Activated T-cell treated with anti-CD3 and anti-CD28 coated beads for 24 hours (primary cell): ENCODE results near the gene OLFM1.
"Not testable (repeated sequence)": the region's sequence is repeated elsewhere in the genome, so short reads cannot be mapped to it uniquely, and the experiment has no call there.

Source experiments
- DNase-seq: peaks from one replicate; pipeline ENCODE4 v3.0.0-alpha.2; 2020; ENCODE audit warnings: low read depth

The OLFM1 gene

DNA sequence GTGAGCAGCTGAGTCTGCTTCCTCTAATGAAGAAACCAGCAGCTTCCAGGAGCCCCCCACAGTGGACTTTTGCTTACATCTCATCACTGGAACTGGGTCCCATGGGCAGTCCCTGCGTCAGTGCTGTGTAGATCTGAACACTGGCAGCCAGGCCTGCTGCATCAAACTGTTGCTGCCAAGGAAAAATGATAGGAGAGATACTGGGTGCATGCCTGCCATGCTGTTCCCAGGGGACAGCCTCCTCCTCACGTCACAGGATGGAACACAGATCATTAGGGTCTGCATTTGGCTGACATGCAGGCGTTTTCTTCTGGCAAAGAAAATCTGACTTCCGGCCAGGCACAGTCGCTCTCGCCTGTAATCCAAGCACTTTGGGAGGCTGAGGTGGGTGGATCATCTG, 67.9 kb downstream of the OLFM1 start:
- DNase-seq, result no peak

DNA sequence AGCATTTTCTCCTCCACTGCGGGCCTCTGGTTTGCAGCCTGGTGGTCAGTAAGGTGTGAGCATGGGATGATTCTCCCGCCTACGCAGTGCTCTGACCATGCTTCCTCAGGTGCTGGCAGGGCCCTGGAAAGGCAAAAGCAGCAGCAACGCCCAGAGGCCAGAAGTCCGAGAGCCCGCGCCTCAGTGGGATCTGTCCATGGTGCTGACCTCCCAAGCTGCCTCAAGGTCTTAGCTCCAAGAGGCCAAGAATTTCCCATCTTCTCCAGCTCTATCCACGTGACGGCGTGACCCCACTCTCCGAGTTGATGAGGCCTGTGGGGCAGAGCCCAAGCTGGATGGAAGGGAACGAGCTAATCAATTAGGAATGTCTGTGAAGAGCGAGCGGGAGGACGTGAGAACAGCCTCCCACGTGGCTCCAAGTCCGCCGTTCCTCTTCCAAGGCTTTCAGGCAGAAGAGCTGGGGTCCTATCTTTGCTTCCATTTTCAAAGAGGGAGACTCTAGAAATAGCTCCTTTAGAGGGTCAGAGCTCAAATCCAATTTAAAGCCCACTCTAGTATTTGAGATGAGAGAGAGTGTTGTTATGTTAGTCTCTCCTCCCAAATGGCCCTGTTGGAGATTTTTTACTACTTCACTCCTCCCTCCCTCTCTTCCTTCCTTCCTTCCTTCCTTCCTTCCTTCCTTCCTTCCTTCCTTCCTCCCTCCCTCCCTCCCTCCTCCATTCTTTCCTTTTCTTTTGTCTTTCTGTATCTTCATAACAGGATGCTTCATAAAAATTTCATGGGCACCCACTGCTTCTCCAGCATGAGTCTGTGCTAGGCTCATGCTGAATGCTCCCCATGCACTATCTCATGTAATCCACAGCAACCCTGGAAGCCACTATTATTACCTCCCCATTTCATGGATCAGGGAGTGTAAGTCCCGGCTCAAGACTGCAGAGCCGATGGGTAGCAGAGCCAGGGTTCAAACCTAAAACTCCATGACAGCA, 69.3 kb downstream of the OLFM1 start:
- DNase-seq, result no peak

- DNase-seq, result no peak
Observed at GRCh38 chr9:135157856-135158563, 70.5 kb downstream of the OLFM1 start.

GRCh38 chr9:135158564-135158937, 71.1 kb downstream of the OLFM1 start:
- no peak for DNase-seq

DNA sequence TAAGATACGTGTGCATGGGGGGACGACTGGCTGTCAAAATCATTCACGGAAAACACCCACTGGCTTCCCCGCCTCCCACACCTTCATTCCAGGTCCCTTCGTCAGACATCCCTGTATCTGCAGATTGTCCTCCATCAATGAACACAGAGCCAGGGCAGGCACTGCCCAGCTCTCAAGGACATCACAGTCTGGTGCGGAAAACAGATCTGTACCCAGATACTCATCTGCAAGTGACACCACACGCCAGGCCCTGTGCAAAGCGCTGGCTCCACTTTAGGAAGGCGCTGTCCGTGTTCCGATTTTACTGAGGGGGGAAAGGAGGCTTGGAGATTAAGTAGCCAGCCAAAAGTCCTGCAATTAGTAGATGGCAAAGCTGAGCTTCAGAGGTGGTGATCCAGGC, 72.3 kb downstream of the OLFM1 start:
- DNase-seq, result no peak

GRCh38 chr9:135160862-135161261, 73.4 kb downstream of the OLFM1 start:
- DNase-seq, result no peak

DNA sequence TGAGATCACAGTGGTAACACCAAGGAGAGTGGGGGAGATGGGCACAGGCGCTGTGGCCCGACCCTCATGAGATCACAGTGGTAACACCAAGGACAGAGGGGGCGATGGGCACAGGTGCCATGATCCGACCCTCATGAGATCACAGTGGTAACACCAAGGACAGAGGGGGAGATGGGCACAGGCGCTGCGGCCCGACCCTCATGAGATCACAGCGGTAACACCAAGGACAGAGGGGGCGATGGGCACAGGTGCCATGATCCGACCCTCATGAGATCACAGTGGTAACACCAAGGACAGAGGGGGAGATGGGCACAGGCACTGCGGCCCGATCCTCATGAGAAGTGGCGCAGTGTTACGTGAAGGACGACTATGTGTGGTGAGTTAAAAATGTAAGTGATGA, 75.1 kb downstream of the OLFM1 start:
- DNase-seq, result not testable (repeated sequence)

GRCh38 chr9:135163023-135163780, 75.7 kb downstream of the OLFM1 start:
- DNase-seq, result no peak

GRCh38 chr9:135164036-135164435, 76.6 kb downstream of the OLFM1 start:
- DNase-seq, result no peak

GRCh38 chr9:135165003-135165711, 77.7 kb downstream of the OLFM1 start:
- DNase-seq, result no peak

DNA sequence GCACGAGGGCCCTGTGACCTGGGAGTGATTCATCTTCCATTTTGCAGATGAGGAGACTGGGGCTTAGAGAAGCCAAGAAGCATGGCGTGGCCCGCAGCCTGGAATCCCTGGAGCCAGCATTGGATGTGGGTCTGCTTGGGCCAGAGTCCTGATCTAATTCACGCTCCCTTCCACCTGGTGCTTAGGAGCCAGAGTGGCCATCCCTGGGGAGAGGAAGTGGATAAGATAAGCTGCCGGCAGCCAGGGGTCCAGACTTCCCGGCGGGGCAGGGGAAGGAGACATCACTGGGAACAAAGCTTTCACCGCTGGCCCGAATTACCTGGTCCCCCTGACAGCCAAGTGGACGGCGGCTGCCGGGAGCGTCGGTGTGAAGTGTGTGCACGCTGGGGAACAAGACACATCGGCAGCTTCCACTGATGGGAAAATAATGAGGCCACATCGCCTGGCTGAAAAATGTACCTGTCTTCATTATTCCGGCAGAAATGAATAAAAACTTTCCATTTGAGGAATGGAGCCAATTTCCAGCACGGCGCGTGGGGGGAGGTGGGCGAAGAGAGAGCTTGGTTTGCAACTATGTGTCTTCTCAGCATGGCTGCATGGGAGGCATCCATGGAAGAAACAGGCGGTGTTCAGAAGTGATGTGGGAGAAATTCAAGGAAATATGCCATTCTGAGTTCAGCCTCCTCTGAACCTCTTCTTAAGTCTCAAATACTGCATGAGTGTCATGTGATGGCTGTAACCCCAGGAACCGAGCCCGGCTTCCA, 78.5 kb downstream of the OLFM1 start:
- DNase-seq, result no peak

DNA sequence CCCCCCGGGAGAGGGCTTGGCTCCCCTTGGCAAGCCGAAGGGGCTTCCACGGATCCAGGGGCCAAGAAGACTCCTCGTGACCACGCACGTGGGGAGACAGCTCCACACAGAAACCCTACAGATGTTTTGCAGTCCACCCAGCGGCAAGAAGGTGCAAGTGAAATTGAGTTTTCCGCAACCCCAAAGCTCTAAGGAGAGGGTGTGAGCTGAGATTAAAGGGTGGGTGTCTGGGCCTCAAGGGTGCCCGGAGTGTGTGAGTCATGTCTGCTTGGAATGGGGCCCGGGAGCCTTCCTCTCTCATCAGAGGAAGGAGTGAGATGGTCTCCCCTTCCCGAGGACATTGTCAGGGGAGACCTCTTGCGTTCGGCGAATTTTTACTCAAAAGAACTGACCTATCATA, 79.1 kb downstream of the OLFM1 start:
- no peak for DNase-seq

- no peak for DNase-seq
Observed at GRCh38 chr9:135167356-135167755, 79.9 kb downstream of the OLFM1 start.

GRCh38 chr9:135167849-135168655, 80.6 kb downstream of the OLFM1 start:
- no peak for DNase-seq

DNA sequence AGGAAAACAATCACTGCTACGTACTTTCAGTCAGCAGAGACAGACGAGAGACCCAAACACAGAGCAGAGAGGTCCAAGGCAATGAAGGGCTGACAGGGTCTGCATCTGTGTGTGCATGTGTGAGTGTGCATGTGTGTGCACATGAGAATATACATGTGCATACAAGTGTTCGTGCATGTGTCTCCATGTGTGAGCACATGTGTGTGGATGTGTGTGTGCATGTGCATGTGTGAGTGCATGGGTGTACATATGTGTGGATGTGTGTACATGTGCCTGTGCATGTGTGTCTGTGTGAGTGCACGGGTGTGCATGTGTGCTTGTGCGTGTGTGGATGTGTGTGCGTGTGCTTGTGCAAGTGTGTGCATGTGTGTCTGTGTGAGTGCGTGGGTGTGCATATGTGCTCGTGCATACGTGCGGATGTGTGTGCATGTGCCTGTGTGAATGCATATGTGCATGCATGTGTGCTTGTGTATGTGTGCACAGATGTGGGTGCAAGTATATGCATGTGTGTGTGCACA, 82.3 kb downstream of the OLFM1 start:
- no peak for DNase-seq

GRCh38 chr9:135170535-135170934, 83.1 kb downstream of the OLFM1 start:
- no peak for DNase-seq
